HEK293 (cell line): ENCODE data around the gene NDUFV2.

Source experiments
- CTCF ChIA-PET: fragments of 350-600 bp; formaldehyde crosslinking; extraction: SDS; loops from one replicate; lab custom pipeline; 2021; ENCODE audit warnings: antibody characterized with exemption; lab: Yijun Ruan, JAX
- POLR2A ChIA-PET: fragments of 300-600 bp; formaldehyde crosslinking; extraction: SDS; loops from one replicate; lab custom pipeline; 2020; ENCODE audit warnings: antibody characterized with exemption, inconsistent platforms; lab: Yijun Ruan, JAX
- H3K27ac ChIP-seq: fragments of 200-500 bp; sonication (Bioruptor generic); 2 replicates; pipeline ENCODE4 v1.5.1; 2014; ENCODE audit warnings: low read depth, low read length, control low read depth, inconsistent platforms; ENCODE audit errors: extremely low read depth
- H3K36me3 ChIP-seq, 2 experiments: fragments of 200-500 bp in 1 of 2; sonication (Bioruptor generic) in 1 of 2; 1 replicate in 1 of 2; 2 replicates in 1 of 2; pipeline ENCODE4 v1.5.1; 2014 to 2017; ENCODE audit warnings: inconsistent platforms in 2 of 2, low read length in 2 of 2; ENCODE audit not compliant: control insufficient read depth in 2 of 2, insufficient read depth in 1 of 2
- H3K4me1 ChIP-seq: fragments of 200-500 bp; sonication (Bioruptor generic); 2 replicates; pipeline ENCODE4 v1.5.1; 2014; ENCODE audit warnings: mild to moderate bottlenecking, low read length, inconsistent platforms; ENCODE audit not compliant: control insufficient read depth, insufficient read depth
- H3K4me3 ChIP-seq: 2 replicates; pipeline ENCODE4 v1.5.1; 2011; ENCODE audit warnings: low read depth, mild to moderate bottlenecking, control low read depth, low read length, moderate library complexity
- H3K9me3 ChIP-seq: fragments of 200-500 bp; sonication (Bioruptor generic); 2 replicates; pipeline ENCODE4 v1.5.1; 2014; ENCODE audit warnings: low read depth, low read length, inconsistent platforms; ENCODE audit not compliant: control insufficient read depth, insufficient read depth
- GFI1B ChIP-seq: fragments of 450-650 bp; formaldehyde crosslinking; IDR thresholded peaks from 2 replicates; pipeline ENCODE4 v1.5.1; 2016; ENCODE audit warnings: missing biosample characterization, missing genetic modification characterization
- HOXA7 ChIP-seq: sonication (generic); formaldehyde crosslinking; IDR thresholded peaks from 2 replicates; pipeline ENCODE4 v1.8.1; 2022; ENCODE audit warnings: missing genetic modification reagents, borderline replicate concordance
- MEIS1 ChIP-seq: sonication (generic); formaldehyde crosslinking; IDR thresholded peaks from 2 replicates; pipeline ENCODE4 v1.8.1; 2022; ENCODE audit warnings: missing genetic modification reagents, mild to moderate bottlenecking, borderline replicate concordance
- PRDM4 ChIP-seq: fragments of 450-650 bp; formaldehyde crosslinking; IDR thresholded peaks from 2 replicates; pipeline ENCODE4 v1.5.1; 2017; ENCODE audit warnings: missing biosample characterization, missing genetic modification characterization
- SCRT1 ChIP-seq: fragments of 450-650 bp; formaldehyde crosslinking; IDR thresholded peaks from 2 replicates; pipeline ENCODE4 v1.5.1; 2016; ENCODE audit warnings: missing biosample characterization, missing genetic modification characterization, borderline replicate concordance
- YY1 ChIP-seq: fragments of 450-650 bp; formaldehyde crosslinking; IDR thresholded peaks from 2 replicates; pipeline ENCODE4 v1.5.1; 2018; ENCODE audit warnings: missing biosample characterization, missing genetic modification characterization
- ZBTB17 ChIP-seq: fragments of 450-650 bp; formaldehyde crosslinking; IDR thresholded peaks from 2 replicates; pipeline ENCODE4 v1.5.1; 2016; ENCODE audit warnings: missing biosample characterization, missing genetic modification characterization
- ZNF112 ChIP-seq: fragments of 450-650 bp; formaldehyde crosslinking; IDR thresholded peaks from 2 replicates; pipeline ENCODE4 v1.5.0; 2017; ENCODE audit warnings: missing biosample characterization, missing genetic modification characterization
- ZNF214 ChIP-seq: fragments of 450-650 bp; formaldehyde crosslinking; IDR thresholded peaks from 2 replicates; pipeline ENCODE4 v1.5.1; 2017; ENCODE audit warnings: missing biosample characterization, mild to moderate bottlenecking, missing genetic modification characterization, borderline replicate concordance
- ZNF354C ChIP-seq: fragments of 450-650 bp; formaldehyde crosslinking; IDR thresholded peaks from 2 replicates; pipeline ENCODE4 v1.5.1; 2016; ENCODE audit warnings: missing biosample characterization, missing genetic modification characterization, low read depth, borderline replicate concordance
- ZNF366 ChIP-seq: fragments of 450-650 bp; formaldehyde crosslinking; conservative IDR thresholded peaks from 2 replicates; pipeline ENCODE4 v1.5.1; 2016; ENCODE audit warnings: missing biosample characterization, missing genetic modification characterization
- ZNF394 ChIP-seq: fragments of 450-650 bp; formaldehyde crosslinking; IDR thresholded peaks from 2 replicates; pipeline ENCODE4 v1.5.1; 2016; ENCODE audit warnings: missing biosample characterization, missing genetic modification characterization, mild to moderate bottlenecking, moderate library complexity, borderline replicate concordance
- ZNF626 ChIP-seq: fragments of 450-650 bp; sonication (Bioruptor Pico); formaldehyde crosslinking; IDR thresholded peaks from 2 replicates; pipeline ENCODE4 v1.5.1; 2018; ENCODE audit warnings: missing biosample characterization, missing genetic modification characterization, inconsistent platforms
- ZNF777 ChIP-seq: fragments of 450-650 bp; formaldehyde crosslinking; IDR thresholded peaks from 2 replicates; pipeline ENCODE4 v1.5.1; 2017; ENCODE audit warnings: missing biosample characterization, missing genetic modification characterization, borderline replicate concordance
- ZNF791 ChIP-seq: fragments of 450-650 bp; formaldehyde crosslinking; IDR thresholded peaks from 2 replicates; pipeline ENCODE4 v1.5.1; 2016; ENCODE audit warnings: missing biosample characterization, missing genetic modification characterization
- ZNF837 ChIP-seq: fragments of 450-650 bp; formaldehyde crosslinking; IDR thresholded peaks from 2 replicates; pipeline ENCODE4 v1.5.1; 2016; ENCODE audit warnings: missing biosample characterization, missing genetic modification characterization
- TF ChIP-seq, protein P1 (sequence below): fragments of 450-650 bp; formaldehyde crosslinking; IDR thresholded peaks from 2 replicates; pipeline ENCODE4 v1.5.1; 2017; ENCODE audit warnings: missing biosample characterization, missing genetic modification characterization

Gene NDUFV2

GRCh38 chr18:9104244-9104901 lies 1.9 kb downstream of the NDUFV2 start:
- H3K4me3 ChIP-seq: peak overlapping the region; percentile 56
- no peak overlapping the region; the same call in 1 of the 2 replicates for H3K27ac ChIP-seq
- peak; percentile 79 for TF ChIP-seq ZNF366
- TF ChIP-seq ZNF354C (tag by site-specific recombination): no peak
- peak; percentile 56 for TF ChIP-seq ZBTB17 (tag by site-specific recombination)
- H3K4me1 ChIP-seq: peaks cover 34% of the 10 kb centered on the region; the same call in 1 of the 2 replicates
- H3K36me3 ChIP-seq: 0 out of 3 replicates have a peak, but pooled peaks cover 0 to 4% of the 10 kb centered on the region in 2 experiments
- no peaks in the 10 kb centered on the region for H3K9me3 ChIP-seq
- CTCF ChIA-PET: interaction anchor here (0.7 to 1.6 kb wide), 4 partner anchors 13 to 30 kb away, joined by 3 to 6 read pairs (median 4); no protein-coding TSS in a partner anchor
- POLR2A ChIA-PET: interaction anchor here (1.0 to 3.4 kb wide), 3 partner anchors 13 to 32 kb away, joined by 4 to 29 read pairs (median 13); partner anchors contain the start of gene ANKRD12

DNA sequence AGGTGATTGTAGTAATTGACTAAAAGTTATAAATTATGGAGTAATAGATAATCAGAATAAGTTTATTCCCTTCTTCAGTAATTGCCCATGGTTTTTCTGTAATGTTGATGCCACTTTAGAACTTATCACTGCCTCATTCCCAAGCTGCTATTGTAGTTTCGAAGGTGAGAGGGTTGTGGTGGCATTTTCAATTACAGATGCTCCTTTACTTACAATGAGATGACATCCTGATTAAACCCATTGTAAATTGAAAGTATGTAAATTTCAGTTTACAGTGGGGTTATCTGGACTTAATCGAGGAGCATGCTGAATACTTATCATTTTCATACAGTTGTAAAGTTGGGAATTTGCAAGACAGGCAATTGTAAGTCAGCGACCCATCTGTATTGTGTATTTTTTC lies 2.9 kb downstream of the NDUFV2 start:
- no peak overlapping the region for H3K27ac ChIP-seq
- H3K4me3 ChIP-seq: no peak overlapping the region
- CTCF ChIA-PET: interaction anchor here (0.6 to 1.2 kb wide), 4 partner anchors 12 to 627 kb away, joined by 3 to 4 read pairs (median 4); no protein-coding TSS in a partner anchor
- peaks cover 0 to 5% of the 10 kb centered on the region in 2 experiments; a peak in 1 of 3 replicates for H3K36me3 ChIP-seq
- TF ChIP-seq, protein P1, sequence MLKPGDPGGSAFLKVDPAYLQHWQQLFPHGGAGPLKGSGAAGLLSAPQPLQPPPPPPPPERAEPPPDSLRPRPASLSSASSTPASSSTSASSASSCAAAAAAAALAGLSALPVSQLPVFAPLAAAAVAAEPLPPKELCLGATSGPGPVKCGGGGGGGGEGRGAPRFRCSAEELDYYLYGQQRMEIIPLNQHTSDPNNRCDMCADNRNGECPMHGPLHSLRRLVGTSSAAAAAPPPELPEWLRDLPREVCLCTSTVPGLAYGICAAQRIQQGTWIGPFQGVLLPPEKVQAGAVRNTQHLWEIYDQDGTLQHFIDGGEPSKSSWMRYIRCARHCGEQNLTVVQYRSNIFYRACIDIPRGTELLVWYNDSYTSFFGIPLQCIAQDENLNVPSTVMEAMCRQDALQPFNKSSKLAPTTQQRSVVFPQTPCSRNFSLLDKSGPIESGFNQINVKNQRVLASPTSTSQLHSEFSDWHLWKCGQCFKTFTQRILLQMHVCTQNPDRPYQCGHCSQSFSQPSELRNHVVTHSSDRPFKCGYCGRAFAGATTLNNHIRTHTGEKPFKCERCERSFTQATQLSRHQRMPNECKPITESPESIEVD (tag by site-specific recombination): peak; percentile 49; the same call in 1 of the 2 replicates
- TF ChIP-seq ZNF791 (tag by site-specific recombination) (no peak), SCRT1 (tag by site-specific recombination) (no peak), ZNF394 (tag by site-specific recombination) (no peak), HOXA7 (CRISPR knock-in tag) (no peak), GFI1B (tag by site-specific recombination) (no peak), PRDM4 (0 out of 2 replicates have a peak, but pooled peaks have one; percentile 25), MEIS1 (CRISPR knock-in tag) (no peak), YY1 (tag by site-specific recombination) (no peak), ZNF626 (tag by site-specific recombination) (no peak), ZNF214 (tag by site-specific recombination) (no peak), ZNF777 (no peak), ZNF837 (tag by site-specific recombination) (no peak), ZNF112 (tag by site-specific recombination) (no peak)
- no peaks in the 10 kb centered on the region for H3K9me3 ChIP-seq
- H3K4me1 ChIP-seq: peaks cover 41% of the 10 kb centered on the region; the same call in 1 of the 2 replicates
- POLR2A ChIA-PET: no interaction called here
